ENCODE measurements around the gene JUN. TPM values are rescaled to one million over a fixed set of nuclear protein-coding genes. Genes with fewer than 3 reads are reported as not detected.
"Not testable (repeated sequence)": the region's sequence is repeated elsewhere in the genome, so short reads cannot be mapped to it uniquely, and the experiment has no call there.

JUN gene
- total RNA-seq, 1 experiment from 2014 or later: 24.9 TPM

GRCh38 chr1:58803858-58804257 lies 20.0 kb upstream of the JUN start:
- Histone ChIP-seq H3K4me1 (ENCODE audit: insufficient read depth, low read length, poor library complexity, severe bottlenecking) (no peaks in the 10 kb centered on the region), H3K4me3 (ENCODE audit: low read depth, low read length, poor library complexity, severe bottlenecking) (no peak overlapping the region), H3K36me3 (ENCODE audit: insufficient read depth, low read length, poor library complexity, severe bottlenecking) (no peaks in the 10 kb centered on the region), H3K27ac (ENCODE audit: low read depth, low read length, poor library complexity, severe bottlenecking) (no peak overlapping the region), H3K9me3 (ENCODE audit: low read depth, low read length, poor library complexity, severe bottlenecking) (no peaks in the 10 kb centered on the region), H3K27me3 (replicated peaks; ENCODE audit: insufficient read depth, low read depth, low read length, poor library complexity) (peaks cover 10% of the 10 kb centered on the region)
- POLR2A ChIA-PET (ENCODE audit: low non-redundant PET): no interaction called here
- CTCF ChIA-PET: no interaction called here
- DNase-seq (ENCODE audit: low spot score): no peak
- intact Hi-C loops (cut with micrococcal nuclease; ENCODE audit: unreplicated experiment): no loop called here
- no TSS peak for BruUV-seq (replicated peaks)
- TF ChIP-seq EZH2 (IDR thresholded peaks at IDR 0.05; ENCODE audit: borderline replicate concordance, low read depth, low read length, poor library complexity, severe bottlenecking): no peak
- no peak for TF ChIP-seq CTCF (conservative IDR thresholded peaks at IDR 0.05; ENCODE audit: low read depth, low read length)

GRCh38 chr1:58802640-58803399 lies 19.0 kb upstream of the JUN start:
- DNase-seq (ENCODE audit: low spot score): no peak
- ChIA-PET CTCF (no interaction called here), POLR2A (ENCODE audit: low non-redundant PET) (no interaction called here)
- Histone ChIP-seq H3K9me3 (ENCODE audit: low read depth, low read length, poor library complexity, severe bottlenecking) (no peaks in the 10 kb centered on the region), H3K4me1 (ENCODE audit: insufficient read depth, low read length, poor library complexity, severe bottlenecking) (no peaks in the 10 kb centered on the region), H3K4me3 (ENCODE audit: low read depth, low read length, poor library complexity, severe bottlenecking) (no peak overlapping the region), H3K27ac (ENCODE audit: low read depth, low read length, poor library complexity, severe bottlenecking) (no peak overlapping the region), H3K27me3 (replicated peaks; ENCODE audit: insufficient read depth, low read depth, low read length, poor library complexity) (peaks cover 14% of the 10 kb centered on the region), H3K36me3 (ENCODE audit: insufficient read depth, low read length, poor library complexity, severe bottlenecking) (no peaks in the 10 kb centered on the region)
- intact Hi-C loops (cut with micrococcal nuclease; ENCODE audit: unreplicated experiment): no loop called here
- BruUV-seq (replicated peaks): no TSS peak
- no peak for TF ChIP-seq EZH2 (IDR thresholded peaks at IDR 0.05; ENCODE audit: borderline replicate concordance, low read depth, low read length, poor library complexity, severe bottlenecking)
- TF ChIP-seq CTCF (conservative IDR thresholded peaks at IDR 0.05; ENCODE audit: low read depth, low read length): no peak

GRCh38 chr1:58801286-58801685 lies 17.4 kb upstream of the JUN start:
- H3K4me3 ChIP-seq (ENCODE audit: low read depth, low read length, poor library complexity, severe bottlenecking); H3K27ac ChIP-seq (ENCODE audit: low read depth, low read length, poor library complexity, severe bottlenecking); POLR2A ChIA-PET (ENCODE audit: low non-redundant PET); H3K36me3 ChIP-seq (ENCODE audit: insufficient read depth, low read length, poor library complexity, severe bottlenecking); H3K4me1 ChIP-seq (ENCODE audit: insufficient read depth, low read length, poor library complexity, severe bottlenecking); CTCF ChIA-PET; DNase-seq (ENCODE audit: low spot score); BruUV-seq (replicated peaks); H3K9me3 ChIP-seq (ENCODE audit: low read depth, low read length, poor library complexity, severe bottlenecking); intact Hi-C loops (cut with micrococcal nuclease; ENCODE audit: unreplicated experiment): not testable (repeated sequence)
- H3K27me3 ChIP-seq (replicated peaks; ENCODE audit: insufficient read depth, low read depth, low read length, poor library complexity): peaks cover 27% of the 10 kb centered on the region

GRCh38 chr1:58799650-58800049 lies 15.8 kb upstream of the JUN start:
- Histone ChIP-seq H3K4me1 (ENCODE audit: insufficient read depth, low read length, poor library complexity, severe bottlenecking) (no peaks in the 10 kb centered on the region), H3K4me3 (ENCODE audit: low read depth, low read length, poor library complexity, severe bottlenecking) (no peak overlapping the region), H3K36me3 (ENCODE audit: insufficient read depth, low read length, poor library complexity, severe bottlenecking) (no peaks in the 10 kb centered on the region), H3K27me3 (replicated peaks; ENCODE audit: insufficient read depth, low read depth, low read length, poor library complexity) (peaks cover 38% of the 10 kb centered on the region), H3K9me3 (ENCODE audit: low read depth, low read length, poor library complexity, severe bottlenecking) (no peaks in the 10 kb centered on the region), H3K27ac (ENCODE audit: low read depth, low read length, poor library complexity, severe bottlenecking) (no peak overlapping the region)
- no peak for TF ChIP-seq CTCF (conservative IDR thresholded peaks at IDR 0.05; ENCODE audit: low read depth, low read length)
- no peak for TF ChIP-seq EZH2 (IDR thresholded peaks at IDR 0.05; ENCODE audit: borderline replicate concordance, low read depth, low read length, poor library complexity, severe bottlenecking)
- DNase-seq (ENCODE audit: low spot score): no peak
- POLR2A ChIA-PET (ENCODE audit: low non-redundant PET): no interaction called here
- CTCF ChIA-PET: no interaction called here
- BruUV-seq (replicated peaks): no TSS peak
- intact Hi-C loops (cut with micrococcal nuclease; ENCODE audit: unreplicated experiment): no loop called here
